Astrocyte of the spinal cord (primary cell): ENCODE measurements around the gene WDR20.
A peak's percentile ranks its signal among the peaks of the same experiment; 100 is the strongest.
"Not testable (repeated sequence)": the region's sequence is repeated elsewhere in the genome, so short reads cannot be mapped to it uniquely, and the experiment has no call there.

ENCODE experiments used
- DNase-seq: peaks from one replicate; pipeline ENCODE4 v3.0.0; 2011; ENCODE audit warnings: low read depth, low spot score
- H3K4me3 ChIP-seq: 2 replicates; pipeline ENCODE4 v1.5.1; 2011; ENCODE audit warnings: low read depth, mild to moderate bottlenecking, low read length, moderate library complexity
- CTCF ChIP-seq: IDR thresholded peaks from 2 replicates; pipeline ENCODE4 v1.5.1; 2012; ENCODE audit warnings: low read depth, mild to moderate bottlenecking, low read length, inconsistent platforms
- in situ Hi-C: cut with HindIII; loops from 2 replicates; pipeline ENCODE4 v1.10.0; 2017; ENCODE audit warnings: low sequenced_read_pairs

Gene WDR20

GRCh38 chr14:102164241-102164641, 24.5 kb downstream of the WDR20 start:
- in situ Hi-C loops, result no loop called here
- no peak for TF ChIP-seq CTCF
- no peak overlapping the region for H3K4me3 ChIP-seq
- DNase-seq, result peak; percentile 35

GRCh38 chr14:102164965-102165364, 25.3 kb downstream of the WDR20 start:
- TF ChIP-seq CTCF, result no peak
- no peak overlapping the region for H3K4me3 ChIP-seq
- no peak for DNase-seq
- in situ Hi-C loops, result no loop called here

GRCh38 chr14:102170061-102170460, 30.4 kb downstream of the WDR20 start:
- DNase-seq, result no peak
- TF ChIP-seq CTCF, result no peak
- in situ Hi-C loops, result no loop called here
- no peak overlapping the region for H3K4me3 ChIP-seq

- TF ChIP-seq CTCF, result no peak
- DNase-seq, result no peak
- in situ Hi-C loops, result no loop called here
- no peak overlapping the region for H3K4me3 ChIP-seq
These were observed 31.7 kb downstream of the WDR20 start for GRCh38 chr14:102171173-102172020.

- H3K4me3 ChIP-seq, DNase-seq, in situ Hi-C loops: not testable (repeated sequence)
These were observed 32.2 kb downstream of the WDR20 start for GRCh38 chr14:102172021-102172272.

GRCh38 chr14:102172721-102173120, 33.0 kb downstream of the WDR20 start:
- H3K4me3 ChIP-seq, DNase-seq, in situ Hi-C loops: not testable (repeated sequence)

GRCh38 chr14:102177161-102177560, 37.5 kb downstream of the WDR20 start:
- no peak for TF ChIP-seq CTCF
- DNase-seq, result no peak
- no peak overlapping the region for H3K4me3 ChIP-seq
- in situ Hi-C loops, result no loop called here

- no peak overlapping the region for H3K4me3 ChIP-seq
- TF ChIP-seq CTCF, result no peak
- in situ Hi-C loops, result no loop called here
- no peak for DNase-seq
These were observed 39.1 kb downstream of the WDR20 start for GRCh38 chr14:102178806-102179205.
